ENCODE results near the gene ACSS3. TPM values are rescaled to one million over a fixed set of nuclear protein-coding genes. Genes with fewer than 3 reads are reported as not detected.

ACSS3 gene
- total and polyA plus RNA-seq, 2 donors (not counting 1 experiment from before 2014, with no cell fraction given), result not detected

- H3K4me1 Mint-ChIP-seq, result no peaks in the 10 kb centered on the region
- Histone ChIP-seq H2AFZ (ENCODE audit: insufficient read depth, low read depth, low read length, poor library complexity, severe bottlenecking) (no peak overlapping the region), H3K4me3 (ENCODE audit: control extremely low read depth in 1 of 5, extremely low read depth in 1 of 5, insufficient read depth in 1 of 5, low read depth in 2 of 5, low read length in 4 of 5) (no peak overlapping the region), H3K27me3 (replicated peaks in 1 of 4; ENCODE audit: control extremely low read depth in 1 of 4, control insufficient read depth in 3 of 4, insufficient read depth in 4 of 4, low read length in 3 of 4) (no peaks in the 10 kb centered on the region), H3K36me3 (replicated peaks in 1 of 2; ENCODE audit: control extremely low read depth in 1 of 2, control insufficient read depth in 1 of 2, extremely low read depth in 1 of 2, insufficient read depth in 2 of 2, low read length in 1 of 2) (no peaks in the 10 kb centered on the region), H3K4me1 (ENCODE audit: control insufficient read depth in 2 of 2, insufficient read depth in 2 of 2, low read length in 2 of 2) (no peaks in the 10 kb centered on the region), H3K79me2 (ENCODE audit: control insufficient read depth, insufficient read depth, low read length) (no peaks in the 10 kb centered on the region), H3K4me2 (replicated peaks; ENCODE audit: low read depth, low read length, poor library complexity, severe bottlenecking) (no peak overlapping the region), H3K9me3 (ENCODE audit: control extremely low read depth in 1 of 3, control insufficient read depth in 2 of 3, insufficient read depth in 1 of 3, low read length in 2 of 3) (peaks cover 0 to 13% (median 3%) of the 10 kb centered on the region in 3 donors), H4K20me1 (ENCODE audit: control insufficient read depth, insufficient read depth, low read length, poor library complexity, severe bottlenecking) (no peaks in the 10 kb centered on the region), H3K9ac (ENCODE audit: low read length) (no peak overlapping the region), H3K27ac (ENCODE audit: low read length in 2 of 2) (no peak overlapping the region)
- peaks cover 5% of the 10 kb centered on the region for H3K9me3 Mint-ChIP-seq (ENCODE audit: insufficient read depth)
- no peak overlapping the region for H3K27ac Mint-ChIP-seq
- intact Hi-C loops (cut with micrococcal nuclease), result no loop called here
- WGBS (ENCODE audit: insufficient coverage), result 89% methylated on average over 4 of the region's 4 CpGs
- ATAC-seq (ENCODE audit: low read depth), result no peak
- TF ChIP-seq EZH2 (IDR thresholded peaks at IDR 0.05; ENCODE audit: borderline replicate concordance, insufficient read depth, low read depth, low read length, poor library complexity, severe bottlenecking) (no peak), CTCF (IDR thresholded peaks at IDR 0.05) (no peak)
- ChIA-PET CTCF (no interaction called here), POLR2A (no interaction called here)
- no peak overlapping the region for H3K4me3 Mint-ChIP-seq
- DNase-seq, result no peak
- no peaks in the 10 kb centered on the region for H3K27me3 Mint-ChIP-seq
Observed at GRCh38 chr12:81162391-81163136, 84.7 kb downstream of the ACSS3 start.

GRCh38 chr12:81164827-81165226 lies 86.9 kb downstream of the ACSS3 start:
- no peak overlapping the region for H3K27ac ChIP-seq (ENCODE audit: low read length in 2 of 2)
- H3K79me2 ChIP-seq (ENCODE audit: control insufficient read depth, insufficient read depth, low read length), result no peaks in the 10 kb centered on the region
- no peak overlapping the region for H3K4me2 ChIP-seq (replicated peaks; ENCODE audit: low read depth, low read length, poor library complexity, severe bottlenecking)
- TF ChIP-seq EZH2 (IDR thresholded peaks at IDR 0.05; ENCODE audit: borderline replicate concordance, insufficient read depth, low read depth, low read length, poor library complexity, severe bottlenecking) (no peak), CTCF (IDR thresholded peaks at IDR 0.05) (no peak)
- Mint-ChIP-seq H3K9me3 (ENCODE audit: insufficient read depth) (no peaks in the 10 kb centered on the region), H3K27ac (no peak overlapping the region), H3K4me3 (no peak overlapping the region), H3K4me1 (no peaks in the 10 kb centered on the region), H3K27me3 (no peaks in the 10 kb centered on the region)
- H3K9ac ChIP-seq (ENCODE audit: low read length), result no peak overlapping the region
- ChIA-PET CTCF (no interaction called here), POLR2A (no interaction called here)
- no peaks in the 10 kb centered on the region for H4K20me1 ChIP-seq (ENCODE audit: control insufficient read depth, insufficient read depth, low read length, poor library complexity, severe bottlenecking)
- intact Hi-C loops (cut with micrococcal nuclease), result no loop called here
- H3K4me1 ChIP-seq (ENCODE audit: control insufficient read depth in 2 of 2, insufficient read depth in 2 of 2, low read length in 2 of 2), result no peaks in the 10 kb centered on the region
- H2AFZ ChIP-seq (ENCODE audit: insufficient read depth, low read depth, low read length, poor library complexity, severe bottlenecking), result no peak overlapping the region
- DNase-seq (no peak), ATAC-seq (ENCODE audit: low read depth) (no peak)
- H3K9me3 ChIP-seq (ENCODE audit: control extremely low read depth in 1 of 3, control insufficient read depth in 2 of 3, insufficient read depth in 1 of 3, low read length in 2 of 3), result peaks cover 0 to 13% (median 3%) of the 10 kb centered on the region in 3 donors
- H3K36me3 ChIP-seq (replicated peaks in 1 of 2; ENCODE audit: control extremely low read depth in 1 of 2, control insufficient read depth in 1 of 2, extremely low read depth in 1 of 2, insufficient read depth in 2 of 2, low read length in 1 of 2), result no peaks in the 10 kb centered on the region
- H3K27me3 ChIP-seq (replicated peaks in 1 of 4; ENCODE audit: control extremely low read depth in 1 of 4, control insufficient read depth in 3 of 4, insufficient read depth in 4 of 4, low read length in 3 of 4), result no peaks in the 10 kb centered on the region
- H3K4me3 ChIP-seq (ENCODE audit: control extremely low read depth in 1 of 5, extremely low read depth in 1 of 5, insufficient read depth in 1 of 5, low read depth in 2 of 5, low read length in 4 of 5), result no peak overlapping the region
